Measurements from ENCODE around the gene KRT75.
"Not testable (repeated sequence)": the region's sequence is repeated elsewhere in the genome, so short reads cannot be mapped to it uniquely, and the experiment has no call there.

Gene KRT75

DNA sequence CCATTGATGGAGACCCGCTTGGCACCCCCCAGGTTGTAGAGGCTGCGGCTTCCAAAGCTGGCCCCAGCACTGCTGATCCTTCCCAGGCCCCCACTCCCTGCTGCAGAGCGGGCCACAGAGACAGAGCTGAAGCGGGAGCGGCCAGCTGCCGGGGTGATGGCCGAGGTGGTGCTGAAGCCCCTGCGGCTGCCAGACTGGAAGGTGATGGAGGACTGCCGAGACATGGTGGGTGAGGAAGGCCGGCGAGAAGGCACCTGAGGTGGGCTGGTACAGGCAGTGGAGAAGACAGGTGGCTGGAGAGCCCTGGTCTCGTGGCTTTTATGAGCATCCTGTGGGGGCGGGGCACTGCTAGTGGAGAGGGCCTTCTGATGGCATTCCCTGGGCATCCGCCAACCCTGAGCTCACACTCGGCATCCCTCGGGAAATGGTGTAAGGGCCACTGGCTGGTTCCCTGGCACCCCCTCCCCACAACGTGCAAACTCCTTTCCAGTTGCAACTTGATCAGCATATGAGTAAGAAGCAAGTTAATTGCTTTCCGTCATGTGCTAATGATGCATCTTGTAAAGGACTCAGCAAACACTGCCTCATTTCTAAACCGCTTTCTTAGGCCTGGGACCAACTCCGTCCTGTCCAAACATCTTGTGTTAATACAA is at the start of gene KRT75:
Gene KRT75, minus strand, starts transcription at position 291 of the 653 bp plus-strand sequence. Its CDS starts 67 bp downstream, at position 224.
- no peak for DNase-seq

DNA sequence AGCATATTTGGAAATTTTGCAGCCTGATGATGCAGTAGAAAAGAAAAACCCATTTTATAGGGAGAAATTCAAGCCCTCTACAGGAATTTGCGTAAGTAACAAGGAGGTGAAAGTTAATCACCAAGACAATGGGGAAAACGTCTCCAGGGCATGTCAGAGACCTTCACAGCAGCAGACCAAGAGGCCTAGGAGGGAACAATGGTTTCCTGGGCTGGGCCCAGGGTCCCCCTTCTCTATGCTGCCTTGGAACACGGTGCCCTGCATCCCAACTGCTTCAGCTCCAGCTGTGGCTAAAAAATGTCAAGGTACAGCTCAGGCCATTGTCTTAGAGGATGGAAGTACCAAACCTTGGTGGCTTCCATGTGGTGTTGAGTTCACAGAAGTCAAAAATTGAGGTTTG is 45.9 kb upstream of the KRT75 start:
- no peak for DNase-seq

DNA sequence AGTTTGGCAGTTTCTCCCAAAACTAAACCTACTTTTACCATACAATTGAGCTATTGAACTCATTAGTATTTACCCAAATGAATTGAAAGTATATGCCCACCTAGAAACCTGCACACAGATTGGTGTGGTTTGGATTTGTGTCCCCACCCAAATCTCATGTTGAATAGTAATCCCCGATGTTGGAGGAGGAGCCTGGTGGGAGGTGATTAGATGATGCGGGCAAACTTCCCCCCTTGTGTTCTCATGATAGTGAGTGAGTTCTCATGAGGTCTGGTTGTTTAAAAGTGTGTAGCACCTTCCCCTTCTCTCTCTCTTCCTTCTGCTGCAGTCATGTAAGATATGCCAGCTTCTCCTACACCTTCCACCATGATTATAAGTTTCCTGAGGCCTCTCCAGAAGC is 43.5 kb upstream of the KRT75 start:
- no peak for DNase-seq

DNA sequence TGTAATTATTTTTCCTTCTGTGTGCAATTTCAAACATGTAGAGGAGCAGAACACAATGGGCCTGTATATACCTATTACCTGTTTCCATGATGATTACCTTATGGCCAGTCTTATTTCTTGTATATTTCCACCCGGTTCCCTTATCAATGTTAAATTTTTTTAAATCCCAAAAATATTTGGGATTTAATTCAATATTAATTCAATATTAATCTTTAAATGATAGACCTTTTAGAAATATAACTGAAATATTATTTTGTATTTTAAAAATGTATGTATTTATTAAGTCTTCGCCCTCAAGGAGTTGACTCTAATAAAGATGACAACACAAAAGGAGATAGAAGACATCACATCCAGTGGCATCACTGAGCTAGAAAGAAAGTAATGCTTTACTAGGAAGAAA is 40.0 kb upstream of the KRT75 start:
- no peak for DNase-seq

DNA sequence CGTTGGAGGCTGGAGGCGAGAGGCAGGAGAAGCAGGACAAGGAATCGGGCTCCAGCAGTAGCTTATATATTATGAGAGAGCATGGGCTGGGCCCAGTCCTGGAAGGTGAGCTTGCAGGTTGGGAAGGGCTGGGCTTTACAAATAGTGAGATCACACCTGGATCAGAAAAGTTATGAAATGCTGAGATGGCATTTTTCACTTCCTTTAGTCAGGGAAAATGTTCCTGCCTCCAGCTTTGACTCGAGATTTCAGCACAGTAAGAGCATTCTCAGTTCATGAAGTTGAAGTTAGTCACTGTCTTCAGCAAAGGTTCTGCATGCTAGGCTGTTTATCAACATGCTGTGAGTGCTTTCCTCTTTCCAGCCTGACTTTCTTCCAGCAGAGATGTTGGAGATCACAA is 39.6 kb upstream of the KRT75 start, which contains the start of gene KRT6C:
Gene KRT6C, minus strand, starts transcription at position 38 of the 400 bp plus-strand sequence. CDS start 68 bp downstream, outside the sequence.
- DNase-seq: no peak

DNA sequence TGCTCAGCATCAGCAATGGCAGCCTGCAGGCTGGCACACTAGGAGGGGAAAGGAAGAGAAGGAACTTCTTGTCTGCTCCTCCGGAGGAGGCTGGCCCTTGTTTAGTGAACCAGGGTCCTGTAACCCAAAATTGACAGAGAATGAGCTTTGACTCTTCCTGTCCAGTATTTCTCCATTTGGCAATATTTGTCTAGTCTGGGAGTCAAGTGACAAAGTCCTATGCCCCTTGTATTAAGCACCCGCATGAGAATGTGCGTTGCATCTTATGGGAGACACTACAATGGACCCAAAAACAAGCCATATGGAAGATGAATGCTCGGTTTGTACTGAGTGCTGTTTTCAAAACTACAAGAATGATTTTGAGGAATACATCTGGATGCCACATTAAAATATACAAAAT is 35.7 kb upstream of the KRT75 start:
- DNase-seq: no peak

DNA sequence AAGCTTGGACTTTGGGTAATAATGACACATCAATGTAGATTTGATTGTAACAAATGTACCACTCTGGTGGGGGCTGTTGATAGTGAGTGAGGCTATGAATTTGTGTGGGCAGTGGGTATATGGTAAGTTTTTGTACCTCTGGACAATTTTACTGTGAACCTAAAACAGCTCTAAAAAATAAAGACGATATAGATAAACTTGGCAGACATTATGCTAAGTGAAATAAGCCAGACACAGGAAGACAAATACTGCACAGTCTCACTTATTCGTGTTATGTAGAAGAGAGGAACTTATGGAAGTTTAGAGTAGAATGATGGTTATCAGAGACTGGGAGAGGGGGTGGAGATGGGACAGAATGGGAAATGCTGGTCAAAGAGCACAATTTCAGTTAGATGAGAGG is 30.7 kb upstream of the KRT75 start:
- no peak for DNase-seq

DNA sequence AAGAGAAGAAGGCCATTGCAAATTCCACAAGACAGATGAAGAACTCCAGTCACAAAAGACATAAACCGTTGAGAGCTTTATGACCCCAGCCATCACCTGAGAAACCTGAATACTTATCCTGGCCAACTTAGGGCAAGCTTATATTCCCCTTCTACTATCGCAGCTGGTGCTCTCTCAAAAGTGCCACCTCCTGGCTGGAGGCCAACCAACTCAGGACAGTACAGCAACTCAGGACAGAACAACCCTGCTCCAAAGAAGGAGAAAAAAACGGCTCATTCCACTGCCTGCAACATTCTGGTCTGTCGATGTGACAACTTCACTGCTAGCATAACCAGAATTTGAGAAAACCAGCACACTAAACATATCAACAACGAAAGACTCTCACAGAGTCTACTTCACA is 27.5 kb upstream of the KRT75 start:
- DNase-seq: no peak

DNA sequence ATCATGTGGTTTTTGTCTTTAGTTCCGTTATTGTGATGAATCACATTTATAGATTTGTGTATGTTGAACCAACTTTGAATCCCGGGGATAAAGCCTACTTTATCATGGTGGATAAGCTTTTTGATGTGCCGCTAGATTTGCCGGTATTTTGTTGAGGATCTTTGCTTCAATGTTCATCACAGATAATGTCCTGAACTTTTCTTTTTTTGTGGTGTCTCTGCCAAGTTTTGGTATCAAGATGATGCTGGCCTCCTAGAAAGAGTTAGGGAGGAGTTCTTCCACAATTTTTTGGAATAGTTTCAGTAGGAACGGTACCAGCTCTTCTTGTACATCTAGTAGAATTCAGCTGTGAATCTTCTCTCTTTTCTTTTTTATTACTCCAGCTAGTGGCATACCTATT is 24.7 kb upstream of the KRT75 start:
- no peak for DNase-seq

DNA sequence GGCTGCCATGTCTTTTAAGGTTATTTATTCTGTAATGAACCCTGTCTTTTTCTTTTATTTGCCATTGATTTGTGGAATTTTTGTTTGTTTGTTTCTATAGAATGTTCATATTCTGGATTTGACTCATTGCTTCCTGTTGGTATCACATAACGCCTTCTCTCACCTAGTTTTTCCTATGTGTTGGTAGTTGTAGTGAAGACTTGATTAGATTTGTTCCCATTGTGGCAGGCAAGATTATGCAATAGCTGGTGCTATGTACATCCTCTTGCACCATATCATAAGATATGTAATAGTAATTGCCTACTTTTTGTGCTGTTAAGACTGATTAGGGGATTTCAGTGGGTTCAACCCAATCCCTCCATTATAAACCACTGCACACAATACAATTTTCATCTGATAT is 21.6 kb upstream of the KRT75 start:
- DNase-seq: no peak

DNA sequence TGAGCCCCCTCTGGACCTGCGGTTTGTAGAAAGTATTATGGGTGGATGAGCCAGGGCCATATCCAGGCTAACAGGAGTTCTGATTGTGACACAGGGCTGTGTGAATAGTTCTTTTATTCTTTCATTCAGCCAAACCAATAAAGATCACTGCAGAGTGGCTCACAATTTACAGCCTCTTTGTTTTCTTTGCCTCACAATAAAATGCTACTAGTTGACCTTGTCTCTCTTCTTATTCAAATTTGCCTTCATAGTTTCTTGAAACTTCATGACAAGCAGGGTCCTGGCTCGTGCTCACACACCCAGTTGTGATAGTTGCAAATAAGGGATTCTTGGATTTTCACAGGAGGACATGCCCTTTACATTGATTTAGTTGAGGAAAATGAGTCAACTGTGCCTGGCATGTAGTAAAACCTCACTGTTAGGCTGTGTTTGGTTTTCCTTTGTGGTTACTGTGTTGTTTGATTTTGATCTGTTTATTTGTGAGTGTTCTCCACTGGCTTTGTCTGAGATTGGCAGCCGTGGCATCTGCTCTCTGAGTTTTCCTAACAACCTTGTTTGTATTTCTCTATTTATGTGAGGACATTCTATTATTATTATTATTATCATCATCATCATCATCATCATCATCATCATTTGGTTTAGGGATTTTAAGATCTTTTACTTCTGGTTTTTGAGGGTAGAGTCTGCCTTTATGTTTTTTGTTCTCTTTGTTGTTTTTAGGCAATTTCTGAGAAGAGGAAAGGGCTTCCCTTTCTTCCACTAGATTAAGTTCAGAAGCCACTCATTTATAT is 20.4 kb upstream of the KRT75 start:
- DNase-seq: no peak

DNA sequence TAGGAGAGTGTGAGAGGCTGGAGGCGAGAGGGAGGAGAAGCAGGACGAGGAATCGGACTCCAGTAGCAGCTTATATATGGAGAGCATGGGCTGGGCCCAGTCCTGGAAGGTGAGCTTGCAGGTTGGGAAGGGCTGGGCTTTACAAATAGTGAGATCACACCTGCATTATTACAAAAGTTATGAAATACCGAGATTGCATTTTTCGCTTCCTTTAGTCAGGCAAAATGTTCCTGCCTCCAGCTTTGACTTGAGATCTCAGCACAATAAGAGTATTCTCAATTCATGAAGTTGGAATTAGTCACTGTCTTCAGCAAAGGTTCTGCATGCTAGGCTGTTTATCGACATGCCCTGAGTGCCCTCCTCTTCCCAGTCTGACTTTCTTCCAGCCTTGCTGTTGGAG is 17.9 kb upstream of the KRT75 start, which contains the start of gene KRT6B:
Gene KRT6B, minus strand, starts transcription at position 46 of the 400 bp plus-strand sequence. CDS start 68 bp downstream, outside the sequence.
- no peak for DNase-seq

DNA sequence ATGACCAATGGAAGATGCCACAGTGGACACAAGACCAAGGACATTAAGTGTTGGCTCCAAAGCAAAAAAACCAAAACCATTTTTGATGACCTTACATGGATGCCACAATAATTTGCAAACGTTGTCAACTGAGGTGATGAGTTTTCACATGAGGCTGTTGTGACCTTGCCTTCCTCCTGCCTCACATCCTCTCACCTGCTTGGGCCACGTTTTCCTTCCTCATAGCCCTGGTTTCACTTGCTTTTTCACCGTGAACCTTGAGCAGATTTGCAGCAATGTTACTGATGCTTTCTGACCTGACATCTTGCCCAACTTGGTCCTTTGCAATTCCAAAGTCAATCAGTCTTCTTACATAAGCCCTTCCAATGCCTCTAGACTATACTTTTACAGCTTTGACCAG is 14.1 kb upstream of the KRT75 start:
- no peak for DNase-seq

DNA sequence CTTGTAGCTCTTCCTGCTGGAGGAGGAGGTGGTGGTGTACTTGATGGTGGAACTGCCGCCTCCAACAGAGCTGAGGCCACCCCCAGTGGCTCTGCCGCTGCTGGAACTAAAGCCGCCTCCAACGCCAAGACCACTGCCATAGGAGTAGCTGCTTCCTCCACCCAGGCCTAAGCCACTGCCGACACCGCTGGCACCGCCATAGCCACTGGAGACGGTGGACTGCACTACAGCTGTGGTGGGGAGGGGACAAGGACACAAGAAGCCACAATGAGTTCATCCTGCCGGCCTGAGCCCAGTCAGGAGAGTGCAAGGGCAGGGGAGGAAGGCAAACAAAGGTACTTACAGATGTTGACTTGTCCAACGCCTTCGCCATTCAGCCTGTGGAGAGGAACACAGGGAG is 13.0 kb upstream of the KRT75 start:
- DNase-seq: not testable (repeated sequence)

DNA sequence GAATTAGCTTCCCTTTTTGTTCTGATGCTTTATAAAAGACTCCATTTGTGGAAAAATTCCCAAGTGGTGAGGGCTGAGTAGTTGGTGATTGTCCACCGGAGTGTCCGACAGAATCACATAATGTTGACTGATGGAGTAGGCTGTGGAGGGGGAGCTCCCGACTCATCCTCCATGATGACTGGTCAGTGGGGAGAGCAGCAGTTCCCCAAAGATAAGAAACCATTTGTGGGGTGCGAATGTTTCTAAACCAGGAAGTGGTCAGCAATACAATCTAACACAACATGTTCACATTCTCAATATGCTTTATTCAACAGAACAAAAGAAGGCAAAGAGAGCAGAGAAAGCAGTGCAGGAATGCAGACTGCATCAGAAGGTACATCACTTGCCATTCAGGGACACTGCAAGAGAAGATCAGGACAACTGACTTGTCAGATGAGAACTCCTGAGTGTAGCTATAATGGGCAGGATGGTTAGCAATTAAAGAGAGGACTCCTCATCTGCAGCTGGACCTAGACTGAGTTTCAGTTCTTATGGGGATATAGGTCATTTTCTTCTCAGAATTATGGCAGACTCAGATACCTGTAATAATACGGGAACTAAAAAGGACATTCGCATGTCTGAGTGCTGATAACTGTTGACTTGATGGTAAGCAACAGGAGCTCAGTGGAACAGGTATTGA is 12.3 kb upstream of the KRT75 start:
- DNase-seq: no peak

DNA sequence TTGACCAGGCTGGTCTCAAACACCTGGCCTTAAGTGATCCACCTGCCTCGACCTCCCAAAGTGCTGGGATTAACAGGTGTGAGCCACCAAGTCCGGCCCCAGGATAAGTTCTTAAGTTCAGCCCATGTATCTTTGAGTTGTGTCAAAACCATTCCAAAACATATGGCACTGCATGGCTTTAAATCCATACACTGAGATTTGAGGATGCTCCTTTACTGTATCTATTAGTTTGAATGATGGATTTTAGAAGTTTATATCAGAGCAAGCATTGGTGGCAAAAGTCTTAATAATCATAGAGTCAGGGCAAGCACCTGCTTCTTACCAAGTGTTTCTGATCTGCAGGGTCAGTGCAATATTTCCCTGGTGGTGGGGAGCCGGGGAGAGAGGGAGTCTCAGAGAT is 11.7 kb upstream of the KRT75 start:
- DNase-seq: no peak

DNA sequence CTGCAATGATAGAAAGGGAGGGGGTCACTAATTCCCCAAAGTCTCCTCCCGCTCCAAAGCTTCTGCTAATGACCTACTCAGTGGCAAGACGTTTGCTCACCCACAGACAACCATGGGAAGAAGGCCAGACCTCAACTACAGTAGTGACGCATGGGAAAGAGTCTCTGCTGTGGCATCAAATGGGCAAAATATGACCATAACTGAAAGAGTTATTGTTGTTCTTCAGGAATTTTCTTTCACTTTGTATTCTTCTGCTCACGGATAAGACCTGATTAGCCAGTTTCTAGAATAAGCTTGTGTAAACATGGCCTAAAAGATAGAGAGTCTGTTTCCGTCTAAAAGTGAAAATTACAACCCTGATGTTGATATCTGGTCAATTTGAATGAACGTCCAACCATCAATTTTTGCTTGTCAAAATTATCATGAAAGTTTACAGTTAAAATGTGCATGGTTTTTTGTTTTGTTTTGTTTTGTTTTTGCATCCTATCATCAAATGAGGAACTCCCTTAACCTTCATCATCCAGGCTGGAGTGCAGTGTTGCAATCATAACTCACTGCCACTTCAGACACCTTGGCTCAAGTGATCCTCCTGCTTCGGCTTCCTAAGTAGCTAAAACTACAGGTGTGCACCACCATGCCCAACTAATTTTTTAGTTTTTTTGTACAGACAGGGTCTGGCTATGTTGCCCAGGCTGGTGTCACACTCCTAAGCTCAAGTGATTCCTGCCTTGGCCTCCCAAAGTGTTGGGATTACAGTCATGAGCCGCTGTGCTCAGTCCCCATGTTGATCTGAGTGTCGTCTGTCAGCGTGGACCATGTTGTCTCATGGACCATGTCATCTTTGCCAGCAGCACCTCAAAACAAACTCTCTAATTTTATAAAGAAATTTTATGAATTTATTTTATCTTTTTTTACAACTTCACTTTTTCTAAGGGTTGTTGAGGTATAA is 10.8 kb upstream of the KRT75 start:
- no peak for DNase-seq

DNA sequence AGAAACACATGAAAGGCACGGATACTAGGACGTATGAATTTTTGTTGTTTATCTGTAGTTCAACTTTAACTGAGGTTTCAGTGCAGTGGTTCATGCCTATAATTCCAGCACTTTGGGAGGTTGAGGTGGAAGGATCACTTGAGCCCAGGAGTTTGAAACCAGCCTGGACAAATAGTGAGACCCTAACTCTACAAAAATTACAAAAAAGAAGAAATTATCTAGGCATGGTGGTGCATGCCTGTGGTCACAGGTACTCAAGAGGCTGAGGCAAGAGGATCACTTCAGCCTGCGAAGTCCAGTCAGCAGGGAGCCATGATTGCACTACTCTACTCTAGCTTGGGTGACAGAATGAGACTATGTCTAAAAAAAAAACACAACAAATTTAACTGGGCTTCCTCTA is 9.8 kb upstream of the KRT75 start:
- DNase-seq: no peak

DNA sequence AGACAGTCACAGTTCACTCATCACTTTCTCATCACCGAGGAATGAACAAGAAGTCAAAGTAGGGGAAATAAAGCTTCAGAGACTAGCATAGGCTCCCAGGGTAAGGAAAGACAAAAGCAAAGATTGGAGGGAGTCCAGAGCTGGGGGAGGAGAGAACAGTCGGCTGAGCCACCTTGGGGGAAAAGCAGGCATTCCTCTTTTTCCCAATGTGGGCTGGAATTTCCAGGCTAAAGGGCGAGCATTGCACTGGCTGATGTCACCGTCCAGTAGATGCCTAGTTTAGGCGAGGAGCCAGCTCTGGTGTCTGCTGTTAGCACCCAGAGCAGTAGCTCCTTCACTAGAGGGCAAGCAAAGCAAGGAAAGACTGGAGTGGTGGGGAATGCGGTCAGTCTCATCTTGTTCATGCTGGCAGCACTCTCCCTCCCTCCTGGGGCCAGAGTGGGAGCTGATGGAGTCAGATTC is 8.5 kb upstream of the KRT75 start:
- DNase-seq: no peak

DNA sequence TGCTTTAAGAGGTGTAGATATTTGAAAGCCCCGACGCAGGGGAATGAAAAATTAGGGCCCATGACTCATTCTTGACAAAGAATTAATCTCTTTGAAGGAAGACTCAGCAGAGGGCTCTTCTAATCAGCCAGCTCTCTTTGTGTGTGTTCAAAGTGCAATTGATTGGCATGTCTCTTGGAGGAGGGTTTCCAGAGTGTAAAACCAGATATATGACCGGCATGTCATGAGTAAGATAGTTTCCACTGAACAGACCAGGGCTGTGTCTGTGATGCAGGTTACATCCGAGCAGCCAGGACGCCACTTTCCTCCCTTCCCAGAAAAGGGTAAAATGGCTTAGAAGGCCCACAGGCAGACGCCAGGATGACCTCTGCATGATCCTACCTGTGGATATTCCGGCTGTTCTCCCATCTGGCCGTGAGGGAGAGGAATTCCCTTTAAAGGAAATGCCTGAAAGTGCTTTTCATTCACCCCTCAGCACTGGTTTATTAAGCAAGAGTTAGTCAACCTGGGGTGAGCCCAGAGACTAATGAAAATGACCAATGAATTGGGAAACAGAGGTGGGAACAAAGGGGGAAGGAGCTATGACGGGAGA is 7.2 kb upstream of the KRT75 start:
- no peak for DNase-seq

DNA sequence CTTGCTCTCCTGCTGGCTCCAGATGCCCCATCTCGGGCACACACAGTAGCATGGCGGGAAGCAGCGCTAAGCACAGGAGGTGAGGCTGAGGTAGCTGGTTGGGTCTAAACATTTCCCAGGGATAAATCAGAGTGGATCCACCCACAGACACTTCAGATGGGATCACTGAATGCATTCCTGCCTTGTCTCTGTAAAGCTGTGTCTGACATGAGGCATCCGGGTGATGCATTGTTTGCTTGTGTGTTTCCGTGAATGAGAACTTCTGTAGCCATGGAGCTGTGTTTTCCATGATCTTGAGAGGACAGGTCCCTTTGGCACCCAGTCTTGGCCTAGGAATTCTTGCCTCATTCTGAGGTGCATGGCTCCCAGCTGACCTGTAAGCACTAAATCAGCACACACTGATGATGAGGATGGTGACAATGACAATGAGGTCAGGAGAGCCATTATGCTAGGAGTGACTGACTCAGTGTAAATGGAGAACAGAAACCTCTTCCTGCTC is 6.7 kb upstream of the KRT75 start:
- no peak for DNase-seq

DNA sequence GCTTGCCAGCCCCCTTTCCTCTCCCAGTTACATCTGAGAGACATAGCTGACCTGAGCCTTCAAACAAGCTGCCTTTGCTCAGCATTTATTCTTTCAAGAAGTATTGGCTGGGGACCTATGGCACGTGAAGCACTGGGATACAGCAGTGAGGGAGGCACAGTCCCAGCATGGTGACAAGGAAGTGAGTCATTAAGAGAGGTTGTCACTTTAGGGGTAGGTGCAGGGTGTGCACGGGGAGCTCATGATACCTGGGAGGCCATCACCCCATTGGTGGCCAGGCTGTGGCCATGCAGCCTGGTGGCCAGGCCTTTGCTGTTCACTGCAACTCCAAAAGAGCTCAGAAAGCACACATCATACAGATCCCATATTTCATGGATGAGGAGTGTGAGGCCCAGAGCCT is 5.7 kb upstream of the KRT75 start:
- no peak for DNase-seq

Data from amniotic stem cell (primary cell).